ENCODE data around the gene MTCL3.

Gene MTCL3

GRCh38 chr6:127423921-127424320, 95.2 kb downstream of the MTCL3 start:
- H2AFZ ChIP-seq (ENCODE audit: low read depth, low read length, severe bottlenecking), result no peak overlapping the region
- no peaks in the 10 kb centered on the region for H3K36me3 ChIP-seq (ENCODE audit: low read length)
- no peaks in the 10 kb centered on the region for H3F3A ChIP-seq (ENCODE audit: insufficient read depth)
- H3K4me3 ChIP-seq (ENCODE audit: insufficient read depth, low read length, poor library complexity, severe bottlenecking), result no peak overlapping the region
- no peaks in the 10 kb centered on the region for H3K27me3 ChIP-seq (ENCODE audit: low read length)
- no peak overlapping the region for H3K4me2 ChIP-seq (ENCODE audit: low read depth, low read length, poor library complexity, severe bottlenecking)
- TF ChIP-seq EZH2phosphoT487 (conservative IDR thresholded peaks at IDR 0.05; ENCODE audit: low read length), result no peak
- no peak for TF ChIP-seq CTCF (IDR thresholded peaks at IDR 0.05; ENCODE audit: insufficient read depth, low read length, poor library complexity, severe bottlenecking)
- H3K79me2 ChIP-seq (ENCODE audit: insufficient read depth, low read length), result no peaks in the 10 kb centered on the region
- no peak overlapping the region for H3K27ac ChIP-seq (ENCODE audit: low read depth, low read length)
- no peaks in the 10 kb centered on the region for H4K20me1 ChIP-seq (ENCODE audit: low read depth, low read length)
- no peaks in the 10 kb centered on the region for H3K9me2 ChIP-seq (replicated peaks; ENCODE audit: insufficient read depth, low read length)
- no peak overlapping the region for H3K9ac ChIP-seq (ENCODE audit: low read length)
- no peaks in the 10 kb centered on the region for H3K9me3 ChIP-seq (ENCODE audit: insufficient read depth, low read length)

Measured in SU-DHL-6 (cell line).